Keratinocyte (primary cell): Measurements from ENCODE around the gene SCAF8. TPM values are rescaled to one million over a fixed set of nuclear protein-coding genes. Genes with fewer than 3 reads are reported as not detected.
"Not testable (repeated sequence)": the region's sequence is repeated elsewhere in the genome, so short reads cannot be mapped to it uniquely, and the experiment has no call there.

Experiments
- DNase-seq: peaks from one replicate; pipeline ENCODE4 v3.0.0-alpha.2; 2011; ENCODE audit warnings: low read depth, missing footprints, low spot score
- FAIRE-seq: peaks from 2 replicates; lab custom pipeline; 2011; peaks lifted over from hg19 to GRCh38; lab: Jason Lieb, UNC
- H2AFZ ChIP-seq: 2 replicates; pipeline ENCODE4 v1.6.0; 2012; ENCODE audit warnings: low read length, control low read depth, inconsistent platforms; ENCODE audit not compliant: control insufficient read depth
- H3K27ac ChIP-seq: 2 replicates; pipeline ENCODE4 v1.5.1; 2011; ENCODE audit warnings: low read length; ENCODE audit not compliant: control insufficient read depth, insufficient read depth
- H3K27me3 ChIP-seq: 3 replicates; pipeline ENCODE4 v1.6.0; 2011; ENCODE audit warnings: low read length; ENCODE audit not compliant: control insufficient read depth, insufficient read depth; ENCODE audit errors: extremely low read depth
- H3K36me3 ChIP-seq, 2 experiments: 2 replicates in 1 of 2; 3 replicates in 1 of 2; pipeline ENCODE4 v1.5.1; 2011; ENCODE audit warnings: low read length in 2 of 2, mild to moderate bottlenecking in 1 of 2; ENCODE audit not compliant: control insufficient read depth in 2 of 2, insufficient read depth in 2 of 2; ENCODE audit errors: extremely low read depth in 1 of 2
- H3K4me1 ChIP-seq: 3 replicates; pipeline ENCODE4 v1.5.1; 2011; ENCODE audit warnings: low read length; ENCODE audit not compliant: control insufficient read depth, insufficient read depth; ENCODE audit errors: extremely low read depth
- H3K4me2 ChIP-seq: 3 replicates; pipeline ENCODE4 v1.6.0; 2011; ENCODE audit warnings: low read depth, low read length; ENCODE audit not compliant: control insufficient read depth, insufficient read depth; ENCODE audit errors: extremely low read depth
- H3K4me3 ChIP-seq, 3 experiments: fragments of 200-600 bp in 1 of 3; sonication (generic) in 1 of 3; 2 replicates in 2 of 3; 3 replicates in 1 of 3; pipeline ENCODE4 v1.5.1; 2011 to 2016; ENCODE audit warnings: low read length in 3 of 3, mild to moderate bottlenecking in 3 of 3, control low read depth in 2 of 3, inconsistent platforms in 1 of 3, low read depth in 1 of 3, mixed read lengths in 1 of 3, mixed run types in 1 of 3, moderate library complexity in 1 of 3; ENCODE audit not compliant: control insufficient read depth in 2 of 3, insufficient read depth in 2 of 3; ENCODE audit errors: extremely low read depth in 1 of 3
- H3K79me2 ChIP-seq: 2 replicates; pipeline ENCODE4 v1.6.0; 2012; ENCODE audit warnings: low read length; ENCODE audit not compliant: control insufficient read depth, insufficient read depth
- H3K9ac ChIP-seq: 3 replicates; pipeline ENCODE4 v1.6.0; 2011; ENCODE audit warnings: low read length; ENCODE audit not compliant: control insufficient read depth, insufficient read depth; ENCODE audit errors: extremely low read depth
- H3K9me1 ChIP-seq: 3 replicates; pipeline ENCODE4 v1.6.0; 2011; ENCODE audit warnings: low read length; ENCODE audit not compliant: control insufficient read depth, insufficient read depth; ENCODE audit errors: extremely low read depth
- H3K9me3 ChIP-seq: 2 replicates; pipeline ENCODE4 v1.5.1; 2012; ENCODE audit warnings: low read depth, low read length; ENCODE audit not compliant: control insufficient read depth
- H4K20me1 ChIP-seq: 3 replicates; pipeline ENCODE4 v1.6.0; 2011; ENCODE audit warnings: low read length; ENCODE audit not compliant: control insufficient read depth, insufficient read depth; ENCODE audit errors: extremely low read depth
- EZH2 ChIP-seq: IDR thresholded peaks from one replicate; pipeline ENCODE4 v1.6.1; 2012; ENCODE audit warnings: inconsistent platforms, mild to moderate bottlenecking, low read length, moderate library complexity
- dilution Hi-C: fragments of 300-500 bp; cut with MboI; formaldehyde crosslinking; loops from one replicate; pipeline ENCODE4 v1.7.0; 2020; ENCODE audit warnings: low sequenced_read_pairs; ENCODE audit not compliant: extremely low pct_ligation_motif_present
- polyA plus RNA-seq, 5 experiments: library from polyadenylated mRNA; depleted of rRNA in 3 of 5; stranded (reverse) in 3 of 5; stranded (forward) in 1 of 5; unstranded in 1 of 5; fragments of >200 nt; gene quantifications; 1 replicate in 1 of 5; 2 replicates in 3 of 5; 3 replicates in 1 of 5; pipeline versions ENCODE4 v1.2.1 to v1.2.3, GENCODE V29; 2011 to 2012; ENCODE audit warnings: missing spikeins in 2 of 5, low read depth in 1 of 5, low replicate concordance in 1 of 5
- TF ChIP-seq, protein P1 (sequence below), 3 experiments: IDR thresholded peaks in 1 of 3; conservative IDR thresholded peaks in 1 of 3; optimal IDR thresholded peaks in 1 of 3; 2 replicates in 2 of 3; 3 replicates in 1 of 3; pipeline versions ENCODE3 to v1.5.1; 2011; ENCODE audit warnings: low read length in 3 of 3, mild to moderate bottlenecking in 3 of 3, moderate library complexity in 2 of 3, control low read depth in 1 of 3, inconsistent platforms in 1 of 3; ENCODE audit not compliant: insufficient read depth in 2 of 3; ENCODE audit errors: extremely low read depth in 1 of 3

SCAF8 gene
- polyA plus RNA-seq, 1 donor (not counting 4 experiments of a cell fraction or from before 2014, with no cell fraction given), result 19.1 TPM

DNA sequence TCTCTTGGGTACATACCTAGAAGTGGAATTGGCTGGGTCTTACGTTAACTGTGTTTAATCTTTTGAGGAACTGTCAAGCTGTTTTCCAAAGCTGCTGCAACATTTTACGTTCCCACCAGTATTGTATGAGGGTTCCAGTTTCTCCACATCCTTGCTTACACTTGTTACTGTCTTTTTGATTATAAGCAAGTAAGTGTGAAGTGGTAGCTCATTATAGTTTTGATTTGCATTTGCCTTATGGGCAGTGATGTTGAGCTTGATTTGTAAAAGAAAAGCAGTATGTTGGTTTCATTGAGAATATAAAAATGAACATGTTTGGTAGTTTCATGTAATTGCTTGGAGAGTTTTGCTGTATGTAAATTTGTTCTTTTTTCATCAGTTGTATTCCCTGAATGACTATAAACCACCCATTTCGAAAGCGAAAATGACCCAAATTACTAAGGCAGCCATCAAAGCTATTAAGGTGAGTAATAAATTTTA lies 40.4 kb downstream of the SCAF8 start:
- Histone ChIP-seq H3K27ac (no peak overlapping the region), H4K20me1 (peaks cover 9% of the 10 kb centered on the region), H3K9me3 (no peaks in the 10 kb centered on the region), H3K36me3 (peaks cover 0 to 3% of the 10 kb centered on the region in 2 experiments), H3K9me1 (no peaks in the 10 kb centered on the region), H3K4me1 (no peaks in the 10 kb centered on the region), H3K4me3 (no peak overlapping the region), H3K79me2 (peaks cover 70% of the 10 kb centered on the region), H3K27me3 (no peaks in the 10 kb centered on the region), H3K9ac (no peak overlapping the region), H2AFZ (no peak overlapping the region), H3K4me2 (no peak overlapping the region)
- FAIRE-seq, result peak; percentile 9
- no peak for DNase-seq
- dilution Hi-C loops, result no loop called here
- no peak for TF ChIP-seq EZH2
- TF ChIP-seq, protein P1, sequence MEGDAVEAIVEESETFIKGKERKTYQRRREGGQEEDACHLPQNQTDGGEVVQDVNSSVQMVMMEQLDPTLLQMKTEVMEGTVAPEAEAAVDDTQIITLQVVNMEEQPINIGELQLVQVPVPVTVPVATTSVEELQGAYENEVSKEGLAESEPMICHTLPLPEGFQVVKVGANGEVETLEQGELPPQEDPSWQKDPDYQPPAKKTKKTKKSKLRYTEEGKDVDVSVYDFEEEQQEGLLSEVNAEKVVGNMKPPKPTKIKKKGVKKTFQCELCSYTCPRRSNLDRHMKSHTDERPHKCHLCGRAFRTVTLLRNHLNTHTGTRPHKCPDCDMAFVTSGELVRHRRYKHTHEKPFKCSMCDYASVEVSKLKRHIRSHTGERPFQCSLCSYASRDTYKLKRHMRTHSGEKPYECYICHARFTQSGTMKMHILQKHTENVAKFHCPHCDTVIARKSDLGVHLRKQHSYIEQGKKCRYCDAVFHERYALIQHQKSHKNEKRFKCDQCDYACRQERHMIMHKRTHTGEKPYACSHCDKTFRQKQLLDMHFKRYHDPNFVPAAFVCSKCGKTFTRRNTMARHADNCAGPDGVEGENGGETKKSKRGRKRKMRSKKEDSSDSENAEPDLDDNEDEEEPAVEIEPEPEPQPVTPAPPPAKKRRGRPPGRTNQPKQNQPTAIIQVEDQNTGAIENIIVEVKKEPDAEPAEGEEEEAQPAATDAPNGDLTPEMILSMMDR (optimal IDR thresholded peaks at IDR 0.05 in 1 of 3, IDR thresholded peaks at IDR 0.05 in 1 of 3, conservative IDR thresholded peaks at IDR 0.05 in 1 of 3; ENCODE audit: extremely low read depth in 1 of 3, insufficient read depth in 2 of 3, low read length in 3 of 3), result no peak

DNA sequence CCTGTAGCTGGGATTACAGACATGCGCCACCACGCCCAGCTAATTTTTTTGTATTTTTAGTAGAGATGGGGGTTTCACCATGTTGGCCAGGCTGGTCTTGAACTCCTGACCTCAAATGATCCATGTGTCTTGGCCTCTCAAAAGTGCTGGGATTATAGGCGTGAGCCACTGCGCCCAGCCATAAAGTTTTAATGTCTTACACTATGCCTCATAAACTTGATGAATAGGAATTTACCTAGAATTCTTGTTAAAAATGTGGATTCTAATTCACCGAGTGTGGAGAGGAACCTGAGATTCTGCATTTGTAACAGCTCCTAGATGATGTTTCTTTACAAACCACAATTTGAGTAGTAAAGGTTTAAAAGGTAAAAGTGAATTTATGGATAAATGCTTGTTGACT lies 45.9 kb downstream of the SCAF8 start:
- DNase-seq, H2AFZ ChIP-seq, H3K4me1 ChIP-seq, H3K4me2 ChIP-seq, H4K20me1 ChIP-seq, H3K9me1 ChIP-seq, dilution Hi-C loops, H3K9ac ChIP-seq, H3K4me3 ChIP-seq, FAIRE-seq, H3K9me3 ChIP-seq, H3K27me3 ChIP-seq, H3K36me3 ChIP-seq, H3K27ac ChIP-seq: not testable (repeated sequence)
- H3K79me2 ChIP-seq, result peaks cover 38% of the 10 kb centered on the region

DNA sequence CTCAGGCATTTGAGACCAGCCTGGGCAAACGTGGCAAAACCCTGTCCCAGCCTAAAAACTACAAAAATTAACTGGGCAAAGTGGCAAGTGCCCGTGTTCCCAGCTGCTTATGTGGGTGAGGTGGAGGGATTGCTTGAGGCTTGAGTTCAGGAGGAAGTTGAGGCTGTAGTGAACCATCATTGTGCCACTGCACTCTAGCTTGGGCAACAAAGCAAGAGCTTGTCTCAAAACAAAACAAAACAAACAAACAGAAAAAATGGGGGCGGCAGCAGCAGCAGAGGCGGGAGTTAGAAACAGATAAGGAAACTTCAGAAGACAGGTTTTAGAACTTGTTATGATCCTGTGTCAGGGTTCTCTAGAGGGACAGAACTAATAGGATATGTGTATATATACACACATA lies 49.0 kb downstream of the SCAF8 start:
- no peak for FAIRE-seq
- Histone ChIP-seq H3K27ac (no peak overlapping the region), H3K4me1 (no peaks in the 10 kb centered on the region), H3K79me2 (peaks cover 45% of the 10 kb centered on the region), H3K27me3 (no peaks in the 10 kb centered on the region), H3K36me3 (no peaks in the 10 kb centered on the region), H2AFZ (no peak overlapping the region), H3K9me1 (no peaks in the 10 kb centered on the region), H3K9me3 (no peaks in the 10 kb centered on the region), H3K4me2 (no peak overlapping the region), H4K20me1 (no peaks in the 10 kb centered on the region), H3K4me3 (no peak overlapping the region), H3K9ac (no peak overlapping the region)
- dilution Hi-C loops, result no loop called here
- TF ChIP-seq EZH2, result no peak
- TF ChIP-seq, protein P1 (optimal IDR thresholded peaks at IDR 0.05 in 1 of 3, IDR thresholded peaks at IDR 0.05 in 1 of 3, conservative IDR thresholded peaks at IDR 0.05 in 1 of 3; ENCODE audit: extremely low read depth in 1 of 3, insufficient read depth in 2 of 3, low read length in 3 of 3), result no peak
- DNase-seq, result no peak
